ENCODE data around the gene PLCH2. TPM values are rescaled to one million over a fixed set of nuclear protein-coding genes. Genes with fewer than 3 reads are reported as not detected.

Gene PLCH2
- total and polyA plus RNA-seq, 4 donors, result 0.33 to 1.3 (median 1.0) TPM; not detected in 1

- H3K36me3 ChIP-seq (ENCODE audit: control insufficient read depth in 4 of 4, insufficient read depth in 3 of 4, low read depth in 1 of 4, low read length in 3 of 4), result peaks cover 29 to 91% (median 49%) of the 10 kb centered on the region in 4 donors
- peaks cover 0 to 18% (median 16%) of the 10 kb centered on the region in 4 donors for H3K4me1 ChIP-seq (ENCODE audit: control insufficient read depth in 4 of 4, insufficient read depth in 4 of 4, low read length in 3 of 4)
- no peaks in the 10 kb centered on the region for H3K9me3 ChIP-seq (ENCODE audit: control insufficient read depth in 4 of 4, low read length in 3 of 4)
- no peak for DNase-seq (ENCODE audit: low spot score)
- no peak overlapping the region for H3K4me3 ChIP-seq (ENCODE audit: low read depth in 1 of 3, low read length in 3 of 3)
- no peaks in the 10 kb centered on the region for H3K27me3 ChIP-seq (ENCODE audit: control insufficient read depth in 4 of 4, insufficient read depth in 4 of 4, low read length in 3 of 4)
- no peak for TF ChIP-seq HNF4G (IDR thresholded peaks at IDR 0.05)
- TF ChIP-seq RXRA (IDR thresholded peaks at IDR 0.05), result no peak
- no peak for TF ChIP-seq REST (IDR thresholded peaks at IDR 0.05)
- TF ChIP-seq YY1 (IDR thresholded peaks at IDR 0.05), result no peak
- no peak for TF ChIP-seq JUND (IDR thresholded peaks at IDR 0.05)
- TF ChIP-seq HNF4A (conservative IDR thresholded peaks at IDR 0.05), result no peak
- no peak for TF ChIP-seq ATF3 (IDR thresholded peaks at IDR 0.05)
- TF ChIP-seq CTCF (IDR thresholded peaks at IDR 0.05; ENCODE audit: low read depth, low read length, missing input control), result no peak
- TF ChIP-seq GABPA (IDR thresholded peaks at IDR 0.05 in 1 of 2, conservative IDR thresholded peaks at IDR 0.05 in 1 of 2), result no peak
- no peak for TF ChIP-seq TAF1 (conservative IDR thresholded peaks at IDR 0.05)
- no peak for TF ChIP-seq ZBTB33 (IDR thresholded peaks at IDR 0.05)
- TF ChIP-seq EGR1 (IDR thresholded peaks at IDR 0.05; ENCODE audit: low read depth in 2 of 2), result no peak
- TF ChIP-seq NR2F2 (IDR thresholded peaks at IDR 0.05), result no peak
- no peak for TF ChIP-seq FOXA2 (IDR thresholded peaks at IDR 0.05)
- no peak for TF ChIP-seq SP1 (IDR thresholded peaks at IDR 0.05)
- TF ChIP-seq FOXA1 (IDR thresholded peaks at IDR 0.05), result no peak
- no peak for TF ChIP-seq MAX (IDR thresholded peaks at IDR 0.05)
- TF ChIP-seq RAD21 (IDR thresholded peaks at IDR 0.05), result no peak
- no peak overlapping the region for H3K27ac ChIP-seq (ENCODE audit: low read depth in 1 of 2, low read length in 2 of 2)
- H3K9ac ChIP-seq (ENCODE audit: low read depth in 1 of 2, low read length in 2 of 2), result no peak overlapping the region
- 94% methylated on average over 31 of the region's 31 CpGs for WGBS
These were observed 36.9 kb downstream of the PLCH2 start for GRCh38 chr1:2512862-2513421.

Data from liver (tissue), 9 donors.